ENCODE data around the gene CX3CR1.
"Not testable (repeated sequence)": the region's sequence is repeated elsewhere in the genome, so short reads cannot be mapped to it uniquely, and the experiment has no call there.

- TF ChIP-seq CTCF, POLR2A (IDR thresholded peaks at IDR 0.05): not testable (repeated sequence)
Observed at GRCh38 chr3:39227596-39227995, 52.2 kb downstream of the CX3CR1 start.

Measured in uterus (tissue), 2 donors.